ENCODE measurements around the gene CEP72. TPM values are rescaled to one million over a fixed set of nuclear protein-coding genes. Genes with fewer than 3 reads are reported as not detected.

The CEP72 gene
- total RNA-seq, 1 experiment from 2014 or later, result 56.5 TPM

GRCh38 chr5:610011-610743, 2.0 kb upstream of the CEP72 start:
- intact Hi-C loops (cut with micrococcal nuclease; ENCODE audit: unreplicated experiment), result loop anchor here (10.0 kb wide), 1 partner anchor 165 kb away; the partner anchor contains the start of gene EXOC3
- Mint-ChIP-seq H3K4me3 (ENCODE audit: low read depth, unreplicated experiment) (no peak overlapping the region), H3K36me3 (ENCODE audit: insufficient read depth, unreplicated experiment) (peaks cover 39% of the 10 kb centered on the region), H3K9me3 (ENCODE audit: low read depth, unreplicated experiment) (peaks cover 2% of the 10 kb centered on the region), H3K27ac (ENCODE audit: unreplicated experiment) (no peak overlapping the region), H3K27me3 (ENCODE audit: unreplicated experiment) (peaks cover 26% of the 10 kb centered on the region), H3K4me1 (ENCODE audit: low read depth, unreplicated experiment) (peaks cover 23% of the 10 kb centered on the region)
- TF ChIP-seq, protein P1, sequence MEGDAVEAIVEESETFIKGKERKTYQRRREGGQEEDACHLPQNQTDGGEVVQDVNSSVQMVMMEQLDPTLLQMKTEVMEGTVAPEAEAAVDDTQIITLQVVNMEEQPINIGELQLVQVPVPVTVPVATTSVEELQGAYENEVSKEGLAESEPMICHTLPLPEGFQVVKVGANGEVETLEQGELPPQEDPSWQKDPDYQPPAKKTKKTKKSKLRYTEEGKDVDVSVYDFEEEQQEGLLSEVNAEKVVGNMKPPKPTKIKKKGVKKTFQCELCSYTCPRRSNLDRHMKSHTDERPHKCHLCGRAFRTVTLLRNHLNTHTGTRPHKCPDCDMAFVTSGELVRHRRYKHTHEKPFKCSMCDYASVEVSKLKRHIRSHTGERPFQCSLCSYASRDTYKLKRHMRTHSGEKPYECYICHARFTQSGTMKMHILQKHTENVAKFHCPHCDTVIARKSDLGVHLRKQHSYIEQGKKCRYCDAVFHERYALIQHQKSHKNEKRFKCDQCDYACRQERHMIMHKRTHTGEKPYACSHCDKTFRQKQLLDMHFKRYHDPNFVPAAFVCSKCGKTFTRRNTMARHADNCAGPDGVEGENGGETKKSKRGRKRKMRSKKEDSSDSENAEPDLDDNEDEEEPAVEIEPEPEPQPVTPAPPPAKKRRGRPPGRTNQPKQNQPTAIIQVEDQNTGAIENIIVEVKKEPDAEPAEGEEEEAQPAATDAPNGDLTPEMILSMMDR (IDR thresholded peaks at IDR 0.05; ENCODE audit: unreplicated experiment), result no peak
- no peak for DNase-seq
- CTCF ChIA-PET, result no interaction called here
- BruUV-seq (replicated peaks), result no TSS peak

- H3K27me3 Mint-ChIP-seq (ENCODE audit: unreplicated experiment), result peaks cover 17% of the 10 kb centered on the region
- DNase-seq, result no peak
- TF ChIP-seq, protein P1 (IDR thresholded peaks at IDR 0.05; ENCODE audit: unreplicated experiment), result no peak
- H3K4me1 Mint-ChIP-seq (ENCODE audit: low read depth, unreplicated experiment), result peaks cover 32% of the 10 kb centered on the region
- no peak overlapping the region for H3K27ac Mint-ChIP-seq (ENCODE audit: unreplicated experiment)
- H3K4me3 Mint-ChIP-seq (ENCODE audit: low read depth, unreplicated experiment), result peak overlapping the region; percentile 91
- CTCF ChIA-PET, result interaction anchor here (0.7 to 1.1 kb wide), 2 partner anchors 11 to 288 kb away, joined by 5 read pairs; no protein-coding TSS in a partner anchor
- intact Hi-C loops (cut with micrococcal nuclease; ENCODE audit: unreplicated experiment), result loop anchor here (10.0 kb wide), 1 partner anchor 166 kb away; the partner anchor contains the start of gene EXOC3
- peaks cover 44% of the 10 kb centered on the region for H3K36me3 Mint-ChIP-seq (ENCODE audit: insufficient read depth, unreplicated experiment)
- no TSS peak for BruUV-seq (replicated peaks)
- peaks cover 2% of the 10 kb centered on the region for H3K9me3 Mint-ChIP-seq (ENCODE audit: low read depth, unreplicated experiment)
Measured at GRCh38 chr5:610744-611730, 1.1 kb upstream of the CEP72 start.

DNA sequence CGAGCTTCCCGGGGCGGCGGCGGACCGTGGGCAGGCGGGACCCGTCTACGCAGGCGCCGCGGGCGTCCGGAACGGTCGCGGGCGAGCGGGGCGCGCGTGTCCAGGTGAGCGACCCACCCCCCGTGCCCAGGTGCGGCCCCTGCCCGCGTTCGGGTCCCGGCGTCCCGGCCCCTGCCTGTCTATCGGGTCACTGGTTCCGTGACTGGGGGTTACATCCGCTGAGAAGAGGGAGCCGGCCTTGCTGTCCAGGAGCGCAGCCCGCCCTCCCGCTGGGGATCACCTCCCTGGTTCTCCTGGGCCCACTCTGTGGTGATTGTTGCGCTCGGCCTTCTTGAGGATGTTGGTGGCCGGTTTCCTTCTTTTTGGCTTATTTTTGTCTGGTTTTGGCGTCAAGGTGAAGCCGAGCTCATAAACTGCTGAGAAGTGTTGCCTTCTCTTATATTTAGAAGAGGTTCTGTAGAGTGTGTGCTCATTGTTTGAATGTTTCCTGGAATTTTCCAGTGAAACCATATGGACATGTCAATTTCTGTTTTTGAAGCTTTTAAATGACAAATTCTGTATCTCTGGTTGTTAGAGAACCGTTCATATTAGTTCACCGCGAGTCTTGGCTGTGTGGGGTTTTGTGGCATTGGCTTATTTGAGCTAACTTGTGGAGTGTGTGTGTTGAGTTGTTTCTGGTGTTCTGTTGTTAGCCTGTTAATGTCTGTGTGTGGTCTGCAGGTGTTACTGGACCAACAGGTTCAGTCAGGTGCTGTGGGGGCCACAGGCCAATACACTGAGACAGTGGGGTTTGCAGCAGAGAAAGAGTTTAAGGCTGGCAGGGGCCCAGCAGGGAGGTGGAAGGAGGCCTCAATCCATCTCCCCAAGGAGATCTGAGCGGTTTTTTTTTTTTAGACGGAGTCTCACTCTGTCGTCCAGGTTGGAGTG, 621 bp downstream of the CEP72 start:
- Mint-ChIP-seq H3K36me3 (ENCODE audit: insufficient read depth, unreplicated experiment) (peaks cover 49% of the 10 kb centered on the region), H3K27me3 (ENCODE audit: unreplicated experiment) (peaks cover 9% of the 10 kb centered on the region), H3K4me3 (ENCODE audit: low read depth, unreplicated experiment) (peak overlapping the region; percentile 91), H3K9me3 (ENCODE audit: low read depth, unreplicated experiment) (peaks cover 2% of the 10 kb centered on the region), H3K27ac (ENCODE audit: unreplicated experiment) (peak overlapping the region; percentile 98), H3K4me1 (ENCODE audit: low read depth, unreplicated experiment) (peaks cover 41% of the 10 kb centered on the region)
- intact Hi-C loops (cut with micrococcal nuclease; ENCODE audit: unreplicated experiment), result loop anchor here (10.0 kb wide), 1 partner anchor 168 kb away; the partner anchor contains the start of gene EXOC3
- peak; percentile 36 for DNase-seq
- TF ChIP-seq, protein P1 (IDR thresholded peaks at IDR 0.05; ENCODE audit: unreplicated experiment), result no peak
- BruUV-seq (replicated peaks), result TSS peak; percentile 33
- CTCF ChIA-PET, result interaction anchor here (0.6 to 1.1 kb wide), 4 partner anchors 12 to 1178 kb away, joined by 3 to 5 read pairs (median 4); no protein-coding TSS in a partner anchor

Measured in Calu3 (cell line).